ENCODE measurements around the gene PRTN3. TPM values are rescaled to one million over a fixed set of nuclear protein-coding genes. Genes with fewer than 3 reads are reported as not detected.
"Not testable (repeated sequence)": the region's sequence is repeated elsewhere in the genome, so short reads cannot be mapped to it uniquely, and the experiment has no call there.

The PRTN3 gene
- total RNA-seq, 1 experiment from 2014 or later: 0.14 TPM

- no peak for DNase-seq (ENCODE audit: low read depth)
- in situ Hi-C loops (cut with HindIII; ENCODE audit: low pct_unique_long_range_greater_than_20kb, low sequenced_read_pairs): no loop called here
Observed at GRCh38 chr19:813219-814151, 27.3 kb upstream of the PRTN3 start.

DNA sequence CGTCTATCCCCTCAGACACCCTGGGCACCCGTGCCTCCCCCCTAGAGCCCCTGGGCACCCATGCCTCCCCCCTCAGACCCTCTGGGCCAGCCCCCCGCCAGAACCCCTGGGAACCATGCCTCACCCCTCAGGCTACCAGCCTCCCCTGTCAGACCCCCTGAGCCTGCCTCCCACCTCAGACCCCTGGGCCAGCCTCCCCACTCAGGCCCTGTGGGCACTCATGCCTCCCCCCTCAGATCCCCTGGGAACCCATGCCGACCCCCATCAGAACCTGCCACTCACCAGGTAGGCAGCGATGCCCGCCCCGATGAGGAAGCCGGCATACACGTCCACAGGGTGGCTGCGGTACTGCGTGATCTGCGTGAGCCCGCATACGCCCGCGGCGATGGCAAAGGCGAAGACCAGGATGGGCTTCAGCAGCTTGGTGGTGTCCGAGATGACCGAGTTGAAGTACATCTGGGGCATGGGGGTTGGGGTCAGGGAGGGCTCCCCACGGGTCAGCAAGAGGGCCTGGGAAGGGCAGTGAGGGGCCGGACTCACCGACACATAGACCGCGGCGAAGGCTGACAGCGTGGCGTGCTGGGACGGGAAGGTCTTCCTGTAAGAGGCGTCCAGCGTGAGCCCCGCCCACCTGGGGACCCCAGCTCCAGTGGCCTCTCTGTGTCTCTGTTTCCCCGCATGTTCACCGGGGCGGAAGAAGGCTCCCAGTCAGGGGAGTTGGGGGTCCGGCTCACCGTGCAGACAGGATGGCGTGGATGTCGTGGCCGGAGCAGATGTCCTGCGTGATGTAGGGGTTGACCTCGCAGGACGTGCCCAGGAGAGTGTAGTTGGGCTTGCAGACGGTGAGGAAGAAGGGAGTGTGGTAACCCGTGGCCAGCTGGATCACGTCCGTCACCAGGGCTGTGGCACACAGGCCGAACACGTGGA, 26.4 kb upstream of the PRTN3 start:
- in situ Hi-C loops (cut with HindIII; ENCODE audit: low pct_unique_long_range_greater_than_20kb, low sequenced_read_pairs): no loop called here
- no peak for DNase-seq (ENCODE audit: low read depth)

GRCh38 chr19:815079-815774, 25.6 kb upstream of the PRTN3 start:
- in situ Hi-C loops (cut with HindIII; ENCODE audit: low pct_unique_long_range_greater_than_20kb, low sequenced_read_pairs): no loop called here
- no peak for DNase-seq (ENCODE audit: low read depth)

DNA sequence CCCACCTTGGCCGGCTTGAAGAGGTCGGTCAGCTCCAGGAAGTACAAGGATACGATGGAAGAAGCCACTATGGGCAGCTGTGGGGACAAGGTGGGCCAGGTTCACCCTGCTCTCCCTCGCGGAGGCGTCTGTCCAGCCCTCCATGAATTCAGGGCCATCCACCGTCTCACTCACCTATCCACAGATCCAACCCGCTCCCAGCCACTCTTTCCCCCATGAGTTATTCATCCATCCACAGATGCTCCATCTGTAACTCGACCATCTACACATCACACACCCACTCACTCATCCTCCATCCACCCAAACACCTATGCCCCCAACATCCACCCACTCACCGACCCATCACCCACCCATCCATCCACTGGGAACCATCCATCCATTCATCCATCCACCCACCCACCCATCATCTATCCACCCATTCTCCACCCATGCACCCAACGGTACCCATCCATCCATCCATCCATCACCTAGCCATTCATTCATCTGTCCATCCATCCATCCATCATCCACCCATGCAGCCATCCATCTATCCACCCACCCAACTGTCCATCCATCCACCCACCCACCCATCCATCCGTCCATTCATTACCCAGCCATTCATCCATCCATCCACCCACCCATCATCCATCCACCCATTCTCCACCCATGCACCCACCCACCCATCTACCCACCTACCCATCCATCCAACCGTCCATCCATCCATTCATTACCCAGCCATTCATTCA, 24.9 kb upstream of the PRTN3 start:
- no peak for DNase-seq (ENCODE audit: low read depth)
- in situ Hi-C loops (cut with HindIII; ENCODE audit: low pct_unique_long_range_greater_than_20kb, low sequenced_read_pairs): no loop called here

GRCh38 chr19:816500-816857, 24.3 kb upstream of the PRTN3 start:
- no peak for DNase-seq (ENCODE audit: low read depth)
- in situ Hi-C loops (cut with HindIII; ENCODE audit: low pct_unique_long_range_greater_than_20kb, low sequenced_read_pairs): no loop called here

GRCh38 chr19:820212-820611, 20.6 kb upstream of the PRTN3 start:
- in situ Hi-C loops (cut with HindIII; ENCODE audit: low pct_unique_long_range_greater_than_20kb, low sequenced_read_pairs); DNase-seq (ENCODE audit: low read depth): not testable (repeated sequence)

GRCh38 chr19:821231-821824, 19.5 kb upstream of the PRTN3 start:
- DNase-seq (ENCODE audit: low read depth): no peak
- in situ Hi-C loops (cut with HindIII; ENCODE audit: low pct_unique_long_range_greater_than_20kb, low sequenced_read_pairs): no loop called here

DNA sequence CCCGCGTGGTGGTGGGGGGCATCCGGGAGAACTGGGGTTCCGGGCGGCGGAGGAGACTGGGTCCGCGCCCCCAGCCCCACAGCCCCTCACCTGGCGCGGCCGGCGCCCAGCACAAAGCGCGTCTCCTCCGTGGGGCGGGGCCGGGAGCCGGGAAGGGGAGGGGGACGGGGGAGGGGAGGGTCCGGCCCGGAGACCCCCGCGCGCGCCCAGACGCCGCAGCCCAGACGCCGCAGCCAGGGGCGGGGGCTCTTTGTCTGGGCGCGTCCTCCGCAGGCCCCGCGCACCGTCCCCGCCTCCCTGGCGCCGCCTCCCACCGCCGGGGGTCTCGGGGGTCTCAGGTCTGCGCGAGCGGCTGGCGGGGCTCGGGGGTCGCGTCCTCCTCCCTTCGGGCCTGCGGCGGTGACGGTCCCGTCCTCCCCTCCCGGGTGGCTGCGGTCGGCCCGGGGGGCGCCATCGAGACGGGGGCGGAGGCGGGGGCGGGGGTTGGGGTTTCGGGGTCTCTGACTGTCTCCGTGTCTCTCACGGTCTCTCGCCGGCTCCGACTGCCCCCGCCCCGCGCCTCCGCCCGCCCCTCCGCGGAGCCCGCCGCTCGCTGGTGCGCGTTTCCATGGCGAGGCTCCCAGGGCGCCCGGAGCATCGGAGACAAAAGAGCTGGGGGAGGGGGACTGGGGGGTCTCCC, 18.8 kb upstream of the PRTN3 start, which contains the start of gene PLPPR3:
TSS of gene PLPPR3 (minus strand) at position 131 of the 679 bp plus-strand sequence. CDS start 396 bp downstream, outside the sequence.
- no peak for DNase-seq (ENCODE audit: low read depth)
- in situ Hi-C loops (cut with HindIII; ENCODE audit: low pct_unique_long_range_greater_than_20kb, low sequenced_read_pairs): no loop called here

DNA sequence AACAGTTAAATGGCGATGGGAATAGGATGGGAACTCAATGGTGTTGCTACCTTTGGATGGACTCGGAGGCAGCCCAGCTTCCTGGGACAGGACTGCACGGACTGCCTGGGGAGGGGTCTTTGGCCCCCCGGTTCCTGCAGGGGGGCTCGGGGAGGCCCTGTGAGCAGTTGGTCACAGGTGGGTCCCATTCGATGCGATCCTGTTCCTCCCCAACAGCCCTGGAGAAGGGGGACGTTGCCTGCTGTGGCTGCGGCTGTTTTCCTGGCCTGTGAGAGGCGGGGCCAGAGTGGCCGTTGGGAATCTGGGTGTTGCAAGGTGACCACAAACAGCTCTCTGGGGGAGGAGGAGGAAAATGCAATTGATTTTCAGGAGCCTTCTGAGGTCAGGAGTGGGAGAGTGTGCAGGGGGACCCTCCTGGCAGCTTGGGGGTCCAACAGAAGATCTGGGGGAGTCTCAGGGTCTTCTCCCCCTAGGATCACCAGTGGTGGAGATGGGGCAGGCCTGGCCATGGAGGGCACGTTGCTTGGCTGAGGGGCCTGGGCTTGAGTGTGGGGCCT, 17.2 kb upstream of the PRTN3 start:
- peak; percentile 30 for DNase-seq (ENCODE audit: low read depth)
- in situ Hi-C loops (cut with HindIII; ENCODE audit: low pct_unique_long_range_greater_than_20kb, low sequenced_read_pairs): no loop called here

DNA sequence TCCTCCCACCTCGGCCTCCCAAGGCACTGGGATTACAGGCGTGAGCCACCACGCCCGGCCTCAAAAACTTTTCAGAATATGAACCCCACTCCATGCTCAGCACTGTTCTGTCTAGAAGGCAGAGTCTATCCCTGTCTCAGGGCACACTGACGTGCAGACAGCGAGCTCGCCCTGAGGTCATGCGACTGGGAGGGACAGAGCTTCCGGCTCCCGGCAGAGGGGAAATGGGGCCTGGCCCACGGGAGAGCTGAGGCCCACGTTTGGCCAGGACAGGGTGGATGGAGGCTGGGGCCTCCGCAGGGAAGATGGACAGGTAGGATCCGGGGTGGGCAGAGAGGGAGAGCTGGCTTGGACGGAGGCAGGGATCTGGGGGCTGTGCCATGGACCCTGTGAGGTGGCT, 15.9 kb upstream of the PRTN3 start:
- in situ Hi-C loops (cut with HindIII; ENCODE audit: low pct_unique_long_range_greater_than_20kb, low sequenced_read_pairs): no loop called here
- no peak for DNase-seq (ENCODE audit: low read depth)

DNA sequence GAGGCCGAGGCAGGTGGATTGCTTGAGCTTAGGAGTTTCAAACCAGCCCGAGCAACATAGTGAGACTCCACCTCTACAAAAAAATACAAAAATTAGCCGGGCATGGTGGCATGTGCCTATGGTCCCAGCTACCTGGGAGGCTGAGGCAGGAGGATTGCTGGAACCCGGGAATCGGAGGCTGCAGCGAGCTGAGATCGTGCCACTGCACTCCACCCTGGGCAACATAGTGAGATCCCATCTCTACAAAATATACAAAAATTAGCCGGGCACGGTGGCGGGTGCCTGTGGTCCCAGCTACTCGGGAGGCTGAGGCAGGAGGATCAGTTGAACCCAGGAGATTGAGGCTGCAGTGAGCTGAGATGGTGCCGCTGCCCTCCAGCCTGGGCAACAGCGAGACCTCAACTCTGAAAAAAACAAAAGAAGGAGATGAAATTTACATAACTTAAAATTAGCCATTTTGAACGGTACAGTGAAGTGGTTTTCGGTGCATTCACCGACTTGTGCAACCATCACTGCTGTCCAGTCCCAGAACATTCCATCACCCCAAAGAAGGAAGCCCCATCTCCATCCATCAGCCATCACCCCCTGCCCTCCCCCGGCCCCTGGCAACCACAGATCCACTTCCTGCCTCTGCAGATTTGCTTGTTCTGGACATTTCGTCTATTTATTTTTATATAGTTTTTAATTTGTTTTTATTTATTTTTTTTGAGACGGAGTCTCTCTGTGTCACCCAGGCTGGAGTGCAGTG, 14.7 kb upstream of the PRTN3 start:
- no peak for DNase-seq (ENCODE audit: low read depth)
- in situ Hi-C loops (cut with HindIII; ENCODE audit: low pct_unique_long_range_greater_than_20kb, low sequenced_read_pairs): no loop called here

DNA sequence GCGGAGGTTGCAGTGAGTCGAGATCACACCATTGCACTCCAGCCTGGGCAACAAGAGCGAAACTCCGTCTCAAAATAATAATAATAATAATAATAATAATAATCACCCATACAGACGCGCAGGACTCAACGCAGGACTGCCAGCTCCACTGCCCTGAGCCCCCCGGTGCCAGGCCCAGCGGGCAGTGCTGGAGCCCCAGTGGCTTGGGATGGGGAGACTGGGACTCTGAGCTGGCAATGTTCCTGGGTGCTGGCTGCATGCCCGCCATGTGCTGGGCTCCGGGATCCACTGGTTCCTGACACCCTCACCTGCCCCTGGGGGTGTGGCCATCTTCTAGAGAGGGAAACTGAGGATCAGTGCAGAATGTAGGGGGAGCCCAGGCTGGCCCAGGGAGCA, 13.5 kb upstream of the PRTN3 start:
- DNase-seq (ENCODE audit: low read depth): no peak
- in situ Hi-C loops (cut with HindIII; ENCODE audit: low pct_unique_long_range_greater_than_20kb, low sequenced_read_pairs): no loop called here

DNA sequence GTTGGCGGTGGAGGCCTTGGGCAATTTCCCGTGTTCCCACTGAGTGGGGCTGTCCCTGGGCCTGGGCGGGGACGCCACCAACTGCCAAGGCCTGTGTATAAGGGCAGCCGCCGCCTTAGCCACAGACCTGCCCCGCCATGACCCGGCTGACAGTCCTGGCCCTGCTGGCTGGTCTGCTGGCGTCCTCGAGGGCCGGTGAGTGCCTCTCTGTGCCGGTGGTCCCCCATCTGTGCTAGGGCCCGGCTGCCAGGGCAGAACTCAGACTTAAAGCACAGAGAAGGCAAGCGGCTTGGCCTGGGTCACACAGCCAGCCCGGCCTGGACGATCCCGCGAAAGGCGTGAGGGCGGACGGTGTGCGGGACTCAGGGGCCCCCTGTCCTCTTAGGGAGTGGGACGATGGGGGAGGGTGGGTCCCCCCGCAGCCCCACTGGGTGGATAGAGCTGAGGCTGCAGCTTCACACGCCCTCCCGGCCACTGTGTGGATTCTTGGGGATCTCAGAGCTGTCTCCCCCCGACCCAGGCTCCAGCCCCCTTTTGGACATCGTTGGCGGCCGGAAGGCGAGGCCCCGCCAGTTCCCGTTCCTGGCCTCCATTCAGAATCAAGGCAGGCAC, 13.0 kb upstream of the PRTN3 start, which contains the start of gene AZU1:
TSS of gene AZU1 (plus strand) at position 128 of the 612 bp plus-strand sequence. CDS start at position 138, 10 bp downstream.
- in situ Hi-C loops (cut with HindIII; ENCODE audit: low pct_unique_long_range_greater_than_20kb, low sequenced_read_pairs): no loop called here
- no peak for DNase-seq (ENCODE audit: low read depth)

- DNase-seq (ENCODE audit: low read depth): no peak
- in situ Hi-C loops (cut with HindIII; ENCODE audit: low pct_unique_long_range_greater_than_20kb, low sequenced_read_pairs): no loop called here
Observed at GRCh38 chr19:829129-829758, 11.6 kb upstream of the PRTN3 start.

Data from Caki2 (cell line).